Neuronal stem cell (in vitro differentiated cells): ENCODE results near the gene ARMH4.

Experiments
- DNase-seq: peaks from one replicate; pipeline ENCODE4 v3.0.0-alpha.2; 2013; ENCODE audit warnings: low spot score
- H2AFZ ChIP-seq: one replicate; pipeline ENCODE4 v1.6.1; 2013; ENCODE audit warnings: mild to moderate bottlenecking, low read length, inconsistent platforms
- H2AK5ac ChIP-seq: 2 replicates; pipeline ENCODE4 v1.6.1; 2013; ENCODE audit warnings: low read depth, mild to moderate bottlenecking, inconsistent platforms, low read length, moderate library complexity, mixed read lengths
- H2BK120ac ChIP-seq: 2 replicates; pipeline ENCODE4 v1.6.1; 2013; ENCODE audit warnings: low read depth, mild to moderate bottlenecking, inconsistent platforms, low read length, moderate library complexity, mixed read lengths
- H2BK12ac ChIP-seq: one replicate; pipeline ENCODE4 v1.6.1; 2013; ENCODE audit warnings: low read length, inconsistent platforms
- H2BK15ac ChIP-seq: 2 replicates; pipeline ENCODE4 v1.6.1; 2013; ENCODE audit warnings: mild to moderate bottlenecking, low read length, inconsistent platforms, mixed read lengths
- H2BK5ac ChIP-seq: one replicate; pipeline ENCODE4 v1.6.1; 2013; ENCODE audit warnings: inconsistent platforms, mild to moderate bottlenecking, low read length, moderate library complexity
- H3K14ac ChIP-seq: one replicate; pipeline ENCODE4 v1.6.1; 2013; ENCODE audit warnings: low read length, inconsistent platforms
- H3K18ac ChIP-seq: 2 replicates; pipeline ENCODE4 v1.6.1; 2013; ENCODE audit warnings: low read length, inconsistent platforms
- H3K23ac ChIP-seq: 2 replicates; pipeline ENCODE4 v1.6.1; 2013; ENCODE audit warnings: low read depth, mild to moderate bottlenecking, mixed read lengths, low read length, inconsistent platforms; ENCODE audit not compliant: poor library complexity
- H3K27ac ChIP-seq: replicated peaks from 3 replicates; pipeline ENCODE4 v1.5.1; 2013; ENCODE audit warnings: low read length, inconsistent platforms
- H3K27me3 ChIP-seq, 3 experiments: 2 replicates each; pipeline ENCODE4 v1.6.1; 2013; ENCODE audit warnings: low read length in 3 of 3, mild to moderate bottlenecking in 2 of 3, inconsistent platforms in 1 of 3, low read depth in 1 of 3, mixed read lengths in 1 of 3, moderate library complexity in 1 of 3; ENCODE audit not compliant: control insufficient read depth in 3 of 3, insufficient read depth in 3 of 3
- H3K36me3 ChIP-seq, 2 donors: replicated peaks in 1 of 2; 2 replicates each; pipeline ENCODE4 v1.6.1; 2013; ENCODE audit warnings: low read length in 2 of 2; ENCODE audit not compliant: control insufficient read depth in 2 of 2, insufficient read depth in 2 of 2
- H3K4ac ChIP-seq: 2 replicates; pipeline ENCODE4 v1.6.1; 2013; ENCODE audit warnings: inconsistent platforms, mild to moderate bottlenecking, low read length, moderate library complexity
- H3K4me1 ChIP-seq, 2 donors: 1 replicate in 1 of 2; 2 replicates in 1 of 2; pipeline ENCODE4 v1.6.1; 2013; ENCODE audit warnings: low read length in 2 of 2, low read depth in 1 of 2; ENCODE audit not compliant: control insufficient read depth in 2 of 2, insufficient read depth in 1 of 2
- H3K4me2 ChIP-seq: one replicate; pipeline ENCODE4 v1.6.1; 2013; ENCODE audit warnings: mild to moderate bottlenecking, low read length, inconsistent platforms; ENCODE audit not compliant: insufficient read depth, poor library complexity, severe bottlenecking
- H3K4me3 ChIP-seq, 2 donors: 2 replicates each; pipeline ENCODE4 v1.5.1; 2013; ENCODE audit warnings: low read length in 2 of 2, mild to moderate bottlenecking in 2 of 2, inconsistent platforms in 1 of 2, moderate library complexity in 1 of 2
- H3K79me1 ChIP-seq: one replicate; pipeline ENCODE4 v1.6.1; 2013; ENCODE audit warnings: low read depth, mild to moderate bottlenecking, inconsistent platforms, low read length, moderate library complexity
- H3K9ac ChIP-seq: one replicate; pipeline ENCODE4 v1.6.1; 2013; ENCODE audit warnings: mild to moderate bottlenecking, low read depth, low read length, inconsistent platforms; ENCODE audit not compliant: poor library complexity
- H3K9me3 ChIP-seq, 2 donors: replicated peaks in 1 of 2; 2 replicates each; pipeline versions ENCODE3 to v1.6.1; 2013; ENCODE audit warnings: low read length in 2 of 2, mild to moderate bottlenecking in 2 of 2, inconsistent platforms in 1 of 2, low read depth in 1 of 2, mixed read lengths in 1 of 2, moderate library complexity in 1 of 2; ENCODE audit not compliant: control insufficient read depth in 2 of 2, insufficient read depth in 1 of 2
- H4K8ac ChIP-seq: one replicate; pipeline ENCODE4 v1.6.1; 2013; ENCODE audit warnings: low read depth, mild to moderate bottlenecking, inconsistent platforms, low read length, moderate library complexity
- H4K91ac ChIP-seq: one replicate; pipeline ENCODE4 v1.6.1; 2013; ENCODE audit warnings: low read length, low read depth, mild to moderate bottlenecking, inconsistent platforms; ENCODE audit not compliant: poor library complexity
- WGBS, 2 donors: extraction: QIAGEN DNeasy Blood & Tissue Kit; methylation state at CpG; one replicate each; pipeline ENCODE4 v1.1.7; 2013; ENCODE audit warnings: missing lambda C conversion rate in 2 of 2, mixed read lengths in 1 of 2; ENCODE audit not compliant: insufficient read length in 2 of 2, insufficient replicate concordance in 1 of 2; ENCODE audit errors: extremely low coverage in 2 of 2; 5-methylcytosine and 5-hydroxymethylcytosine counted together

ARMH4 gene

GRCh38 chr14:58048219-58048618, 103.8 kb downstream of the ARMH4 start:
- Histone ChIP-seq H3K4ac (no peak overlapping the region), H3K23ac (no peak overlapping the region), H3K9me3 (no peaks in the 10 kb centered on the region), H2BK5ac (no peak overlapping the region), H3K4me3 (no peak overlapping the region), H2AK5ac (no peak overlapping the region), H2BK12ac (no peak overlapping the region), H4K8ac (no peak overlapping the region), H2BK15ac (no peak overlapping the region), H3K27me3 (no peaks in the 10 kb centered on the region), H3K18ac (no peak overlapping the region), H3K36me3 (no peaks in the 10 kb centered on the region), H3K4me2 (no peak overlapping the region), H3K9ac (no peak overlapping the region), H4K91ac (no peak overlapping the region), H2BK120ac (no peak overlapping the region), H3K14ac (no peak overlapping the region), H3K4me1 (no peaks in the 10 kb centered on the region), H3K79me1 (no peaks in the 10 kb centered on the region), H3K27ac (no peak overlapping the region), H2AFZ (no peak overlapping the region)
- no CpG with 5 or more reads among the region's 5 CpGs for WGBS, 2 donors
- no peak for DNase-seq

GRCh38 chr14:58027904-58028303, 124.1 kb downstream of the ARMH4 start:
- no peak overlapping the region for H2BK12ac ChIP-seq
- no peak overlapping the region for H2AFZ ChIP-seq
- H3K18ac ChIP-seq = no peak overlapping the region
- H4K91ac ChIP-seq = no peak overlapping the region
- no peak overlapping the region for H2BK15ac ChIP-seq
- H3K14ac ChIP-seq = no peak overlapping the region
- no peak overlapping the region for H3K4me2 ChIP-seq
- H3K79me1 ChIP-seq = no peaks in the 10 kb centered on the region
- no peak overlapping the region for H3K4ac ChIP-seq
- no peaks in the 10 kb centered on the region for H3K36me3 ChIP-seq
- H3K4me3 ChIP-seq = no peak overlapping the region
- no peaks in the 10 kb centered on the region for H3K4me1 ChIP-seq
- H3K27me3 ChIP-seq = no peaks in the 10 kb centered on the region
- H3K9ac ChIP-seq = no peak overlapping the region
- H4K8ac ChIP-seq = no peak overlapping the region
- H2BK120ac ChIP-seq = no peak overlapping the region
- H3K9me3 ChIP-seq = no peaks in the 10 kb centered on the region
- no peak overlapping the region for H2AK5ac ChIP-seq
- no peak for DNase-seq
- H3K23ac ChIP-seq = no peak overlapping the region
- H3K27ac ChIP-seq = no peak overlapping the region
- H2BK5ac ChIP-seq = no peak overlapping the region

- no CpG with 5 or more reads among the region's 1 CpG for WGBS, 2 donors
- Histone ChIP-seq H3K18ac (no peak overlapping the region), H2BK12ac (no peak overlapping the region), H2BK120ac (no peak overlapping the region), H3K9me3 (no peaks in the 10 kb centered on the region), H3K23ac (no peak overlapping the region), H3K27me3 (no peaks in the 10 kb centered on the region), H3K4me2 (no peak overlapping the region), H3K4me1 (no peaks in the 10 kb centered on the region), H3K14ac (no peak overlapping the region), H3K36me3 (no peaks in the 10 kb centered on the region), H2BK15ac (no peak overlapping the region), H2BK5ac (no peak overlapping the region), H3K79me1 (no peaks in the 10 kb centered on the region), H3K9ac (no peak overlapping the region), H3K4ac (no peak overlapping the region), H3K27ac (no peak overlapping the region), H2AFZ (no peak overlapping the region), H4K91ac (no peak overlapping the region), H4K8ac (no peak overlapping the region), H3K4me3 (no peak overlapping the region), H2AK5ac (no peak overlapping the region)
- no peak for DNase-seq
These were observed 125.0 kb downstream of the ARMH4 start for GRCh38 chr14:58026967-58027366.

- Histone ChIP-seq H4K8ac (no peak overlapping the region), H3K79me1 (no peaks in the 10 kb centered on the region), H3K4me3 (no peak overlapping the region), H3K4me1 (no peaks in the 10 kb centered on the region), H3K9me3 (peaks cover 0 to under 1% of the 10 kb centered on the region in 2 donors), H3K27ac (no peak overlapping the region), H4K91ac (no peak overlapping the region), H3K4ac (no peak overlapping the region), H3K36me3 (no peaks in the 10 kb centered on the region), H2BK120ac (no peak overlapping the region), H3K23ac (no peak overlapping the region), H2AFZ (no peak overlapping the region), H3K9ac (no peak overlapping the region), H2BK15ac (no peak overlapping the region), H2BK5ac (no peak overlapping the region), H3K18ac (no peak overlapping the region), H3K14ac (no peak overlapping the region), H2BK12ac (no peak overlapping the region), H3K4me2 (no peak overlapping the region), H3K27me3 (no peaks in the 10 kb centered on the region), H2AK5ac (no peak overlapping the region)
- no peak for DNase-seq
- WGBS, 2 donors = no CpG with 5 or more reads among the region's 1 CpG
These were observed 125.8 kb downstream of the ARMH4 start for GRCh38 chr14:58026219-58026618.
